Activated B cell treated with CpG ODN at 0.5 μM for 24 hours (primary cell): ENCODE measurements around the gene DNAH6. TPM values are rescaled to one million over a fixed set of nuclear protein-coding genes. Genes with fewer than 3 reads are reported as not detected.
A peak's percentile ranks its signal among the peaks of the same experiment; 100 is the strongest.

Source experiments
- ATAC-seq: fragments of 200-7000 bp; cut with Tn5 transposase; one replicate; pipeline ENCODE4 v1.10.0; 2021; ENCODE audit warnings: low read depth, mild to moderate bottlenecking, moderate library complexity
- CTCF ChIA-PET: fragments of 350-600 bp; sonication (Branson Sonifier 250); formaldehyde crosslinking; loops from one replicate; lab custom pipeline; 2021; ENCODE audit warnings: antibody characterized with exemption; lab: Charles Lee
- POLR2A ChIA-PET: fragments of 350-600 bp; sonication (Branson Sonifier 250); formaldehyde crosslinking; loops from one replicate; lab custom pipeline; 2021; ENCODE audit warnings: antibody characterized with exemption; lab: Charles Lee
- DNase-seq: peaks from one replicate; pipeline ENCODE4 v3.0.0; 2022
- H3K27ac Mint-ChIP-seq: one replicate; pipeline ENCODE4 v1.8.0; 2020; ENCODE audit warnings: mixed read lengths
- H3K27me3 Mint-ChIP-seq: one replicate; pipeline ENCODE4 v1.8.0; 2021; ENCODE audit warnings: mixed read lengths
- H3K36me3 Mint-ChIP-seq: one replicate; pipeline ENCODE4 v1.8.0; 2021; ENCODE audit warnings: low read depth, mixed read lengths
- H3K4me1 Mint-ChIP-seq: one replicate; pipeline ENCODE4 v1.8.0; 2021; ENCODE audit warnings: mixed read lengths
- H3K4me3 Mint-ChIP-seq: one replicate; pipeline ENCODE4 v1.8.0; 2020; ENCODE audit warnings: mild to moderate bottlenecking, mixed read lengths
- H3K9me3 Mint-ChIP-seq: one replicate; pipeline ENCODE4 v1.8.0; 2020; ENCODE audit warnings: mixed read lengths
- CTCF ChIP-seq: fragments of 200-600 bp; IDR thresholded peaks from one replicate; pipeline ENCODE4 v1.8.0; 2022; ENCODE audit warnings: antibody characterized with exemption, mild to moderate bottlenecking
- intact Hi-C: fragments of 100-400 bp; cut with micrococcal nuclease; formaldehyde crosslinking; loops from one replicate; pipeline ENCODE4 v1.15.1; 2024
- total RNA-seq: library from RNA; stranded (reverse); gene quantifications from 2 replicates; pipeline ENCODE4 v1.2.3, GENCODE V29; 2022

Gene DNAH6
- total RNA-seq, 1 donor from 2014 or later: 0.82 TPM

DNA sequence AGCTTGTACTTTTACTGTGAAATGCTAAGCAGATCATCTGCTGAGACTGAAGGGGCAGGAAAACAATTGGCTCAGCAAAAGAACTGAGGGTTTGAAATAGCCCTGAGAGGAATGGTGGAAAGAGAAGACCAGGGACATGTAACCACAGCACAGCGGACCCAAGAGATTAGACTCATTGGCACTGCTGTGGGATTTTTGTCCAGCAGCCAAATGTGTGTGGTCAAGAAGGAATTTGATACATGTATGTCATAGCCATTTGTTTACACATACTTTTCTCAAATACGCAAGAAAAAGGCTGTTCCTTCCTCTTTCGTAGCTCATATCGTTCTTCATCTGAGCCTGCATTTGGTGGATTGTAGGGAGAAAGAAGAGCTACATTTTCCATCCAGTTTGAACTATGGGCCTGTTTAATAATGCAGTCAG lies 290.8 kb downstream of the DNAH6 start:
- Mint-ChIP-seq H3K9me3 (peaks cover 5% of the 10 kb centered on the region), H3K27me3 (no peaks in the 10 kb centered on the region), H3K4me3 (no peak overlapping the region), H3K27ac (no peak overlapping the region), H3K4me1 (no peaks in the 10 kb centered on the region), H3K36me3 (peaks cover 2% of the 10 kb centered on the region)
- DNase-seq: no peak
- ChIA-PET CTCF (no interaction called here), POLR2A (no interaction called here)
- no peak for ATAC-seq
- intact Hi-C loops: no loop called here
- TF ChIP-seq CTCF: no peak

- Mint-ChIP-seq H3K4me3 (no peak overlapping the region), H3K4me1 (no peaks in the 10 kb centered on the region), H3K36me3 (no peaks in the 10 kb centered on the region), H3K27me3 (peaks cover 2% of the 10 kb centered on the region), H3K27ac (no peak overlapping the region), H3K9me3 (no peaks in the 10 kb centered on the region)
- ChIA-PET POLR2A (no interaction called here), CTCF (no interaction called here)
- no peak for TF ChIP-seq CTCF
- DNase-seq (no peak), ATAC-seq (no peak)
- intact Hi-C loops: no loop called here
These were observed 292.0 kb downstream of the DNAH6 start for GRCh38 chr2:84808279-84808678.

- Mint-ChIP-seq H3K9me3 (no peaks in the 10 kb centered on the region), H3K36me3 (no peaks in the 10 kb centered on the region), H3K27ac (no peak overlapping the region), H3K27me3 (peaks cover 2% of the 10 kb centered on the region), H3K4me3 (no peak overlapping the region), H3K4me1 (peaks cover 13% of the 10 kb centered on the region)
- TF ChIP-seq CTCF: no peak
- DNase-seq (no peak), ATAC-seq (no peak)
- CTCF ChIA-PET: no interaction called here
- intact Hi-C loops: no loop called here
- POLR2A ChIA-PET: no interaction called here
These were observed 295.6 kb downstream of the DNAH6 start for GRCh38 chr2:84811839-84812431.

DNA sequence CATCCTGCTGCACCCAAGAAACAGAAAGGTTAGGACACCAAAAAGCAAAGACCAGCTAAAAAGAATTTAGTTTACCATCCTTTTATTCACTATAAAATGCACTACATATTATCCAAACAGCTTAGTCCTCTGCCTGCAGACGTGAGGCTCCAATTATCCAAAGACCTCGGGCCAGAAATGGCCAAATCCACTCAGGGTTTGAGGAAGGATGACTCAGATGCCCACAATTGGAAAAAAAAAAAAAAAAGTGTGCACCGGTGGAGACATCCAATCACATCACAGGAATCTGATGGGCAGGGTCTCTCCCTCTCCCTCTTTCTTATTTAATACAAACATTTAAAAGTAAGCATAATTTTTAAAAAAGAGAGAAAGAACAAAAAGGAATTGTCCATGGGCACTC lies 298.8 kb downstream of the DNAH6 start:
- Mint-ChIP-seq H3K27ac (no peak overlapping the region), H3K9me3 (peaks cover 2% of the 10 kb centered on the region), H3K27me3 (peaks cover 2% of the 10 kb centered on the region), H3K4me3 (no peak overlapping the region), H3K4me1 (peaks cover 27% of the 10 kb centered on the region), H3K36me3 (no peaks in the 10 kb centered on the region)
- ChIA-PET CTCF (no interaction called here), POLR2A (interaction anchor here (0.6 to 0.7 kb wide), 2 partner anchors 18 to 543 kb away, joined by 3 read pairs; no protein-coding TSS in a partner anchor)
- no peak for DNase-seq
- intact Hi-C loops: loop anchor here (5.0 kb wide), 1 partner anchor 112 kb away; no protein-coding TSS in a partner anchor
- no peak for TF ChIP-seq CTCF
- no peak for ATAC-seq

DNA sequence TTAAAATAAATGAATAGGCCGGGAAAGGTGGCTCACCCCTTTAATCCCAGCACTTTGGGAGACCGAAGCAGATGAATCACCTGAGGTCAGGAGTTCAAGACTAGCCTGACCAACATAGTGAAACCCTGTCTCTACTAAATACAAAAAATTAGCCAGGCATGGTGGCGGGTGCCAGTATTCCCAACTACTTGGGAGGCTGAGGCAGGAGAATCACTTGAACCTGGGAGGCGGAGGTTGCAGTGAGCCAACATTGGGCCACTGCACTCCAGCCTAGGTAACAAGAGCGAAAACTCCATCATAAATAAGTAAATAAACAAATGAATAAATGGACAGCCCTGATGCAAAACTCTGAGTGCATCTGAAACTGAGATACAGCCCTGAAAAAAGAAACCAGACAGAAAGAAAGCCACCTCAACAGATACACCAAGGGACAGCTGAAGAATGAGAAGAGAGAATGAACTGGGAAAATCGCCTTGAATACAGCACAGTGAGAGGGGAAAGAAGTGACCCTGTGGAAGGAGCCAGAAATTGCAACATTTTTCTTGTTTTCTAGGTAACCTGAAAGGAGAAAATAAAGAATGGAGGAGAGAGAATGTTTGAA lies 300.2 kb downstream of the DNAH6 start:
- peaks cover 27% of the 10 kb centered on the region for H3K4me1 Mint-ChIP-seq
- H3K27me3 Mint-ChIP-seq: peaks cover 2% of the 10 kb centered on the region
- peaks cover 2% of the 10 kb centered on the region for H3K9me3 Mint-ChIP-seq
- H3K36me3 Mint-ChIP-seq: no peaks in the 10 kb centered on the region
- DNase-seq (no peak), ATAC-seq (peak; percentile 33)
- ChIA-PET CTCF (interaction anchor here (1.0 to 1.3 kb wide), 2 partner anchors 66 to 109 kb away, joined by 3 to 5 read pairs; no protein-coding TSS in a partner anchor), POLR2A (interaction anchor here (0.6 to 1.3 kb wide), 5 partner anchors 17 to 112 kb away, joined by 3 to 4 read pairs (median 4); no protein-coding TSS in a partner anchor)
- peak overlapping the region; percentile 29 for H3K4me3 Mint-ChIP-seq
- intact Hi-C loops: loop anchor here (1.0 to 5.0 kb wide), 4 partner anchors 17 to 111 kb away; no protein-coding TSS in a partner anchor
- TF ChIP-seq CTCF: no peak
- peak overlapping the region; percentile 78 for H3K27ac Mint-ChIP-seq
